ENCODE data around the gene BIN1.

Gene BIN1

GRCh38 chr2:127056631-127057370, 50.2 kb downstream of the BIN1 start:
- H3K27me3 ChIP-seq (ENCODE audit: control insufficient read depth in 5 of 5, insufficient read depth in 4 of 5, low read length in 5 of 5): no peaks in the 10 kb centered on the region
- peaks cover 0 to 7% (median 0%) of the 10 kb centered on the region in 5 donors for H3K4me1 ChIP-seq (ENCODE audit: control insufficient read depth in 5 of 5, insufficient read depth in 5 of 5, low read length in 5 of 5)
- H3K36me3 ChIP-seq (ENCODE audit: control insufficient read depth in 5 of 5, insufficient read depth in 5 of 5, low read length in 5 of 5): peaks cover 0 to 81% (median 63%) of the 10 kb centered on the region in 5 donors
- no peak overlapping the region for H3K27ac ChIP-seq (ENCODE audit: low read depth, low read length)
- H3K4me3 ChIP-seq (ENCODE audit: low read depth in 1 of 5, low read length in 5 of 5): no peak overlapping the region
- H3K9ac ChIP-seq (ENCODE audit: low read length in 5 of 5): no peak overlapping the region
- no peaks in the 10 kb centered on the region for H3K9me3 ChIP-seq (ENCODE audit: control insufficient read depth in 5 of 5, low read length in 5 of 5)

- H3K4me3 ChIP-seq (ENCODE audit: low read depth in 1 of 5, low read length in 5 of 5): no peak overlapping the region
- no peak overlapping the region for H3K9ac ChIP-seq (ENCODE audit: low read length in 5 of 5)
- H3K9me3 ChIP-seq (ENCODE audit: control insufficient read depth in 5 of 5, low read length in 5 of 5): no peaks in the 10 kb centered on the region
- peaks cover 0 to 74% (median 58%) of the 10 kb centered on the region in 5 donors for H3K36me3 ChIP-seq (ENCODE audit: control insufficient read depth in 5 of 5, insufficient read depth in 5 of 5, low read length in 5 of 5)
- no peaks in the 10 kb centered on the region for H3K27me3 ChIP-seq (ENCODE audit: control insufficient read depth in 5 of 5, insufficient read depth in 4 of 5, low read length in 5 of 5)
- no peak overlapping the region for H3K27ac ChIP-seq (ENCODE audit: low read depth, low read length)
- peaks cover 0 to 5% (median 2%) of the 10 kb centered on the region in 5 donors for H3K4me1 ChIP-seq (ENCODE audit: control insufficient read depth in 5 of 5, insufficient read depth in 5 of 5, low read length in 5 of 5)
Measured at GRCh38 chr2:127056086-127056485, 50.9 kb downstream of the BIN1 start.

GRCh38 chr2:127055786-127056076, 51.2 kb downstream of the BIN1 start:
- Histone ChIP-seq H3K27me3 (ENCODE audit: control insufficient read depth in 5 of 5, insufficient read depth in 4 of 5, low read length in 5 of 5) (no peaks in the 10 kb centered on the region), H3K4me1 (ENCODE audit: control insufficient read depth in 5 of 5, insufficient read depth in 5 of 5, low read length in 5 of 5) (peaks cover 0 to 8% (median 6%) of the 10 kb centered on the region in 5 donors), H3K4me3 (ENCODE audit: low read depth in 1 of 5, low read length in 5 of 5) (no peak overlapping the region), H3K27ac (ENCODE audit: low read depth, low read length) (no peak overlapping the region), H3K9ac (ENCODE audit: low read length in 5 of 5) (no peak overlapping the region), H3K9me3 (ENCODE audit: control insufficient read depth in 5 of 5, low read length in 5 of 5) (no peaks in the 10 kb centered on the region), H3K36me3 (ENCODE audit: control insufficient read depth in 5 of 5, insufficient read depth in 5 of 5, low read length in 5 of 5) (peaks cover 0 to 74% (median 56%) of the 10 kb centered on the region in 5 donors)

GRCh38 chr2:127054996-127055785, 51.8 kb downstream of the BIN1 start:
- Histone ChIP-seq H3K9ac (ENCODE audit: low read length in 5 of 5) (no peak overlapping the region), H3K4me3 (ENCODE audit: low read depth in 1 of 5, low read length in 5 of 5) (no peak overlapping the region), H3K9me3 (ENCODE audit: control insufficient read depth in 5 of 5, low read length in 5 of 5) (no peaks in the 10 kb centered on the region), H3K27me3 (ENCODE audit: control insufficient read depth in 5 of 5, insufficient read depth in 4 of 5, low read length in 5 of 5) (no peaks in the 10 kb centered on the region), H3K4me1 (ENCODE audit: control insufficient read depth in 5 of 5, insufficient read depth in 5 of 5, low read length in 5 of 5) (peaks cover 0 to 13% (median 10%) of the 10 kb centered on the region in 5 donors), H3K36me3 (ENCODE audit: control insufficient read depth in 5 of 5, insufficient read depth in 5 of 5, low read length in 5 of 5) (peaks cover 0 to 74% (median 53%) of the 10 kb centered on the region in 5 donors), H3K27ac (ENCODE audit: low read depth, low read length) (no peak overlapping the region)

GRCh38 chr2:127054604-127054930, 52.4 kb downstream of the BIN1 start:
- Histone ChIP-seq H3K36me3 (ENCODE audit: control insufficient read depth in 5 of 5, insufficient read depth in 5 of 5, low read length in 5 of 5) (peaks cover 0 to 70% (median 48%) of the 10 kb centered on the region in 5 donors), H3K9me3 (ENCODE audit: control insufficient read depth in 5 of 5, low read length in 5 of 5) (no peaks in the 10 kb centered on the region), H3K27ac (ENCODE audit: low read depth, low read length) (no peak overlapping the region), H3K9ac (ENCODE audit: low read length in 5 of 5) (no peak overlapping the region), H3K4me1 (ENCODE audit: control insufficient read depth in 5 of 5, insufficient read depth in 5 of 5, low read length in 5 of 5) (peaks cover 0 to 16% (median 11%) of the 10 kb centered on the region in 5 donors), H3K4me3 (ENCODE audit: low read depth in 1 of 5, low read length in 5 of 5) (no peak overlapping the region), H3K27me3 (ENCODE audit: control insufficient read depth in 5 of 5, insufficient read depth in 4 of 5, low read length in 5 of 5) (no peaks in the 10 kb centered on the region)

GRCh38 chr2:127053731-127054603, 53.0 kb downstream of the BIN1 start:
- H3K4me1 ChIP-seq (ENCODE audit: control insufficient read depth in 5 of 5, insufficient read depth in 5 of 5, low read length in 5 of 5): peaks cover 0 to 16% (median 11%) of the 10 kb centered on the region in 5 donors
- H3K9ac ChIP-seq (ENCODE audit: low read length in 5 of 5): no peak overlapping the region
- H3K4me3 ChIP-seq (ENCODE audit: low read depth in 1 of 5, low read length in 5 of 5): no peak overlapping the region
- no peaks in the 10 kb centered on the region for H3K27me3 ChIP-seq (ENCODE audit: control insufficient read depth in 5 of 5, insufficient read depth in 4 of 5, low read length in 5 of 5)
- H3K27ac ChIP-seq (ENCODE audit: low read depth, low read length): no peak overlapping the region
- H3K9me3 ChIP-seq (ENCODE audit: control insufficient read depth in 5 of 5, low read length in 5 of 5): no peaks in the 10 kb centered on the region
- H3K36me3 ChIP-seq (ENCODE audit: control insufficient read depth in 5 of 5, insufficient read depth in 5 of 5, low read length in 5 of 5): peaks cover 0 to 70% (median 44%) of the 10 kb centered on the region in 5 donors

- Histone ChIP-seq H3K27me3 (ENCODE audit: control insufficient read depth in 5 of 5, insufficient read depth in 4 of 5, low read length in 5 of 5) (no peaks in the 10 kb centered on the region), H3K4me1 (ENCODE audit: control insufficient read depth in 5 of 5, insufficient read depth in 5 of 5, low read length in 5 of 5) (peaks cover 0 to 16% (median 11%) of the 10 kb centered on the region in 5 donors), H3K27ac (ENCODE audit: low read depth, low read length) (no peak overlapping the region), H3K9me3 (ENCODE audit: control insufficient read depth in 5 of 5, low read length in 5 of 5) (no peaks in the 10 kb centered on the region), H3K36me3 (ENCODE audit: control insufficient read depth in 5 of 5, insufficient read depth in 5 of 5, low read length in 5 of 5) (peaks cover 0 to 72% (median 43%) of the 10 kb centered on the region in 5 donors), H3K4me3 (ENCODE audit: low read depth in 1 of 5, low read length in 5 of 5) (no peak overlapping the region), H3K9ac (ENCODE audit: low read length in 5 of 5) (no peak overlapping the region)
Measured at GRCh38 chr2:127052771-127053691, 53.9 kb downstream of the BIN1 start.

GRCh38 chr2:127052057-127052770, 54.7 kb downstream of the BIN1 start:
- H3K9me3 ChIP-seq (ENCODE audit: control insufficient read depth in 5 of 5, low read length in 5 of 5): no peaks in the 10 kb centered on the region
- H3K4me3 ChIP-seq (ENCODE audit: low read depth in 1 of 5, low read length in 5 of 5): no peak overlapping the region
- H3K9ac ChIP-seq (ENCODE audit: low read length in 5 of 5): no peak overlapping the region
- peaks cover 0 to 16% (median 11%) of the 10 kb centered on the region in 5 donors for H3K4me1 ChIP-seq (ENCODE audit: control insufficient read depth in 5 of 5, insufficient read depth in 5 of 5, low read length in 5 of 5)
- H3K27me3 ChIP-seq (ENCODE audit: control insufficient read depth in 5 of 5, insufficient read depth in 4 of 5, low read length in 5 of 5): no peaks in the 10 kb centered on the region
- no peak overlapping the region for H3K27ac ChIP-seq (ENCODE audit: low read depth, low read length)
- peaks cover 0 to 68% (median 38%) of the 10 kb centered on the region in 5 donors for H3K36me3 ChIP-seq (ENCODE audit: control insufficient read depth in 5 of 5, insufficient read depth in 5 of 5, low read length in 5 of 5)
